RWPE2 (cell line): ENCODE data around the gene HS3ST3A1.

Source experiments
- ATAC-seq: fragments of 200-7000 bp; cut with Tn5 transposase; 3 replicates; pipeline ENCODE4 v1.9.1; 2021; ENCODE audit warnings: low read depth
- DNase-seq: peaks from one replicate; pipeline ENCODE4 v3.0.0-alpha.2; 2020; ENCODE audit warnings: low spot score
- H3K27ac ChIP-seq: fragments of 450-650 bp; 2 replicates; pipeline ENCODE4 v1.5.1; 2017; ENCODE audit warnings: mild to moderate bottlenecking; ENCODE audit not compliant: poor library complexity, severe bottlenecking
- H3K27me3 ChIP-seq: fragments of 250-450 bp; sonication (Bioruptor Pico); 2 replicates; pipeline ENCODE4 v1.5.1; 2021; ENCODE audit warnings: mild to moderate bottlenecking, moderate library complexity; ENCODE audit not compliant: insufficient read depth, poor library complexity, severe bottlenecking
- H3K36me3 ChIP-seq: fragments of 250-450 bp; sonication (Bioruptor Pico); 2 replicates; pipeline ENCODE4 v1.5.1; 2020; ENCODE audit warnings: low read depth, mild to moderate bottlenecking, moderate library complexity
- H3K4me1 ChIP-seq: fragments of 250-450 bp; sonication (Bioruptor Pico); 2 replicates; pipeline ENCODE4 v1.5.1; 2021; ENCODE audit warnings: mild to moderate bottlenecking, moderate library complexity; ENCODE audit not compliant: insufficient read depth, poor library complexity, severe bottlenecking
- H3K4me3 ChIP-seq: fragments of 250-450 bp; sonication (Bioruptor Pico); 2 replicates; pipeline ENCODE4 v1.5.1; 2021; ENCODE audit warnings: mild to moderate bottlenecking, moderate library complexity; ENCODE audit not compliant: severe bottlenecking
- H3K9me3 ChIP-seq: fragments of 250-450 bp; sonication (Bioruptor Pico); 2 replicates; pipeline ENCODE4 v1.5.1; 2021; ENCODE audit warnings: mild to moderate bottlenecking, moderate library complexity; ENCODE audit not compliant: severe bottlenecking
- TF ChIP-seq, protein P1 (sequence below): fragments of 450-650 bp; IDR thresholded peaks from one replicate; pipeline ENCODE4 v1.5.1; 2017; ENCODE audit warnings: mild to moderate bottlenecking, moderate library complexity; ENCODE audit not compliant: poor library complexity, severe bottlenecking

The HS3ST3A1 gene

DNA sequence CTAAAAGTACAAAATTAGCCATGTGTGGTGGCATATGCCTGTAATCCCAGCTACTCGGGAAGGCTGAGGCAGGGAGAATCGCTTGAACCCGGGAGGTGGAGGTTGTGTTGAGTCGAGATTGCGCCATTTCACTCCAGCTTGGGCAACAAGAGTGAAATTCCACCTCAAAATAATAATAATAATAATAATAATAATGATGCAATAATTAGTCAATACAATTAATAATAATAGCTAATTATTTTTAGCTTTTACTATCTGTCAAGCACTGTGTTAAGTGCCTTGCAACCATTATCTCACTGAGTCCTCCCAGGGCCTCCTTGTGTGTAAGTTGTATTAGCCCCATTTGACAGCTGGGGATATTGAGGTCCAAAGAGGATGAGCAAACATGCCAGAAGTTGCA lies 14.3 kb upstream of the HS3ST3A1 start:
- DNase-seq = no peak
- Histone ChIP-seq H3K36me3 (no peaks in the 10 kb centered on the region), H3K27ac (no peak overlapping the region), H3K27me3 (no peaks in the 10 kb centered on the region), H3K4me3 (no peak overlapping the region), H3K4me1 (no peaks in the 10 kb centered on the region), H3K9me3 (no peaks in the 10 kb centered on the region)
- no peak for ATAC-seq
- TF ChIP-seq, protein P1, sequence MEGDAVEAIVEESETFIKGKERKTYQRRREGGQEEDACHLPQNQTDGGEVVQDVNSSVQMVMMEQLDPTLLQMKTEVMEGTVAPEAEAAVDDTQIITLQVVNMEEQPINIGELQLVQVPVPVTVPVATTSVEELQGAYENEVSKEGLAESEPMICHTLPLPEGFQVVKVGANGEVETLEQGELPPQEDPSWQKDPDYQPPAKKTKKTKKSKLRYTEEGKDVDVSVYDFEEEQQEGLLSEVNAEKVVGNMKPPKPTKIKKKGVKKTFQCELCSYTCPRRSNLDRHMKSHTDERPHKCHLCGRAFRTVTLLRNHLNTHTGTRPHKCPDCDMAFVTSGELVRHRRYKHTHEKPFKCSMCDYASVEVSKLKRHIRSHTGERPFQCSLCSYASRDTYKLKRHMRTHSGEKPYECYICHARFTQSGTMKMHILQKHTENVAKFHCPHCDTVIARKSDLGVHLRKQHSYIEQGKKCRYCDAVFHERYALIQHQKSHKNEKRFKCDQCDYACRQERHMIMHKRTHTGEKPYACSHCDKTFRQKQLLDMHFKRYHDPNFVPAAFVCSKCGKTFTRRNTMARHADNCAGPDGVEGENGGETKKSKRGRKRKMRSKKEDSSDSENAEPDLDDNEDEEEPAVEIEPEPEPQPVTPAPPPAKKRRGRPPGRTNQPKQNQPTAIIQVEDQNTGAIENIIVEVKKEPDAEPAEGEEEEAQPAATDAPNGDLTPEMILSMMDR = no peak

DNA sequence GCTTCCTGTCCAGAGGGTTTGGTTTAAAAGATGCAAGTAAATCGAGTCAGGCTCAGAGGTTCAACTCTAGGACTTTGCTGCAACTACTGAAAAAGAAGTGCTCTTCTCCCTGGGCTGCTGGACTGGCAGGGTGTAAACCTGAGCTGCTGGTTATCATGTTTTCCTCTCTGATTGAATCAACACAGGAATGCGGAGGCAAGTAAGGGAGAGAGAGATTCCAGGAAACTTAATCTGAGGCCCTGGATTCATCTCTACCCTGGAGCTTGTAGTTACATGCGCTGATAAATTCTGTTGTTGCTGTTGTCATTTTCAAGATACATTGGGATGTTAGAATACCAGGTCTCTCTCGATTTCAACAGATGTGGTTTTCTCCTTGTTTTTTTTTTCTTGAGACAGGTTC lies 8.2 kb upstream of the HS3ST3A1 start:
- Histone ChIP-seq H3K27ac (no peak overlapping the region), H3K4me1 (no peaks in the 10 kb centered on the region), H3K9me3 (no peaks in the 10 kb centered on the region), H3K4me3 (no peak overlapping the region), H3K36me3 (no peaks in the 10 kb centered on the region), H3K27me3 (no peaks in the 10 kb centered on the region)
- DNase-seq = no peak
- TF ChIP-seq, protein P1 = no peak
- no peak for ATAC-seq

DNA sequence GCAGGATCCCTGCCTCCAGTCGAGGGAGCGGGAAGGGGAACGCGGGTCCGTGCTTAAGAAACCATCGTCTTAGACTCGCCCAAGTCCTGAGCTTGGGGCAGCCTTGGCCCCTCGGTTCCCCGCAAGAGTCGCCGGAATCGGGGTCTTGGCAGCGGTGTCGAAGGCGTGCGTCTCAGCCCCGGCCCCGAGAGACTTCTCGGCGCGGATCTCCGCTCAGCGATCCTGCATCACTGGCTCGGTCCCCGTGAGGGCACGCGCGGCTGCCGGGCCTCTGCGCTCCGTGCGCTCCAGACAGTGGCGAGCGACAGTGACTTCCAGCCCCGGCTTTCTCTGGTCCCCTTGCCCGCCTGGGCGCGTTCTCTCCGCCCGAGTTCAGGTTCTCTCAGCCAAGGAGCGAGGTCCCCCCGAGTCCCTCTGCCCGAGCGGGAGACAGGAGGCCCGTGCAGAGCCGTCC lies 380 bp downstream of the HS3ST3A1 start:
- ATAC-seq (peak; percentile 37), DNase-seq (no peak)
- H3K36me3 ChIP-seq = peaks cover 9% of the 10 kb centered on the region; the same call in 1 of the 2 replicates
- H3K27me3 ChIP-seq = no peaks in the 10 kb centered on the region
- H3K9me3 ChIP-seq = no peaks in the 10 kb centered on the region
- peaks cover 10% of the 10 kb centered on the region for H3K4me1 ChIP-seq
- peak overlapping the region; percentile 39 for H3K27ac ChIP-seq
- H3K4me3 ChIP-seq = peak overlapping the region; percentile 71
- TF ChIP-seq, protein P1 = no peak

DNA sequence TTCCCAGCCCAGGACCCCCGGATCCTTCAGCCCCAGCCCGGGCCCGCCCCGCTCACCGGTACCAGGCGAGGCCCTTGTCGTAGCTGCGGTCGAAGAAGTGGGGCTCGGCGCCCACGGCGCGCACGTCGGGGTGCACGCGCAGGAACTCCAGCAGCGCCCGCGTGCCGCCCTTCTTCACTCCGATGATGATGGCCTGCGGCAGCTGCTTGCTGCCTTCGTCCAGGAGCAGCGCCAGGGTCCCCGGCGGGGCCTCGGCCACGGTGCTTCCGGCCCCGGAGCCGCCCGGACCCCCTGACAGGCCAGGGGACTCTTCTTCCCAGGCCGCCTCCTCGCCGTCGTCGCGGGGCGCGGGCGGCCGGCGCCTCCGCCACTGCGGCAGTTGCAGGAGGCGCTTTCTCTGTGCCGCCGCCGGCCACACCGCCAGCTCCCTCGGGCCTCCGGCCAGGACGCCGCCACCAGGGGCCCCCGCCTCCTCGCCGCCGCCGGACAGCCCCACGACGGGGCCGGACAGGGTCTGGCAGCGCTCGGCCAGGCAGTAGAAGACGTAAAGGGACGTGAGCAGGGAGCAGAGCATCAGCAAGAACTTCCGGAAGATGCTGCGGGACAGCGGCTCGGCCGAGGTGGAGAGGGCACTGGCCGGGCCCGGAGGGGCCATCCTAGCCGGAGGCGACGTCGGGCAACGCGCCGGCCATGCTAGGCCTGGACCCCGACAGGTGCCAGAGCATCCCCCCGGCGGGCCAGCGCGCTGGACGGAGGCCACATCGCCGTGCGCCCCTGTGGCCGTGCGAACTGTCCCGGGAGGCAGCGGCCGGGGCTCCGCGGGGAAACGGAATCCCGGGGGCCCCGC lies 1.0 kb downstream of the HS3ST3A1 start:
- TF ChIP-seq, protein P1 = no peak
- H3K27ac ChIP-seq = peak overlapping the region; percentile 39
- peak overlapping the region; percentile 71 for H3K4me3 ChIP-seq
- H3K36me3 ChIP-seq = peaks cover 9% of the 10 kb centered on the region; the same call in 1 of the 2 replicates
- ATAC-seq = peak; percentile 2; the same call in 2 of the 3 replicates
- H3K9me3 ChIP-seq = no peaks in the 10 kb centered on the region
- peaks cover 10% of the 10 kb centered on the region for H3K4me1 ChIP-seq
- no peak for DNase-seq
- no peaks in the 10 kb centered on the region for H3K27me3 ChIP-seq

DNA sequence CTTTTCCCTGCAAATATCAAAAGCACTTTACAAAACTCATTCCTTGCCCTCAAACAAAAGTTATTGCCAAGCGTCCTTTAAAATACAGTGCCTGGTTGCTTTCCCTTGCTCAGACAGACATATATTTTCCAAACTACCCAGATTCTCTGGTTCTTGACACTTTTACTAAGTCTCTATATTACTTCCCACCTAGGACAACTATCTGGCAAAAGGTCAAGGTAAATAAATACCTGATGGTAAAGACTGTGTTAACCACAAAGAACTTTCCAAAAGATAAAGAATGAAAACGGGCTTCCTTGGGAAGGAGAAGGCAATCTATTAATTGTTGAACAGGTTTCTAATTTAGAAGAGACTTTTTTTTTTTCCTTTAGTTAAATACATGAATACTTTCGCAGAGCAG lies 1.9 kb downstream of the HS3ST3A1 start:
- Histone ChIP-seq H3K27me3 (no peaks in the 10 kb centered on the region), H3K36me3 (peaks cover 9% of the 10 kb centered on the region; the same call in 1 of the 2 replicates), H3K4me3 (peak overlapping the region; percentile 71), H3K27ac (peak overlapping the region; percentile 39), H3K4me1 (peaks cover 14% of the 10 kb centered on the region), H3K9me3 (no peaks in the 10 kb centered on the region)
- ATAC-seq (no peak), DNase-seq (no peak)
- TF ChIP-seq, protein P1 = no peak
